HG02938 (cell line): ENCODE measurements around the gene ERC2.
A peak's percentile ranks its signal among the peaks of the same experiment; 100 is the strongest.

Source experiments
- ATAC-seq: cut with Tn5 transposase; IDR thresholded peaks from one replicate; pipeline ENCODE4 v1.9.1; 2021; ENCODE audit warnings: mild to moderate bottlenecking, moderate library complexity; ENCODE audit not compliant: unreplicated experiment

The ERC2 gene

GRCh38 chr3:55488398-55489055 lies 979.7 kb downstream of the ERC2 start:
- ATAC-seq: no peak

GRCh38 chr3:55487381-55488241 lies 980.7 kb downstream of the ERC2 start:
- ATAC-seq: no peak

GRCh38 chr3:55486857-55487380 lies 981.3 kb downstream of the ERC2 start, which contains the start of gene WNT5A:
WNT5A (minus strand) TSS chr3:55487306; CDS start chr3:55486985, 321 bp downstream.
- no peak for ATAC-seq

DNA sequence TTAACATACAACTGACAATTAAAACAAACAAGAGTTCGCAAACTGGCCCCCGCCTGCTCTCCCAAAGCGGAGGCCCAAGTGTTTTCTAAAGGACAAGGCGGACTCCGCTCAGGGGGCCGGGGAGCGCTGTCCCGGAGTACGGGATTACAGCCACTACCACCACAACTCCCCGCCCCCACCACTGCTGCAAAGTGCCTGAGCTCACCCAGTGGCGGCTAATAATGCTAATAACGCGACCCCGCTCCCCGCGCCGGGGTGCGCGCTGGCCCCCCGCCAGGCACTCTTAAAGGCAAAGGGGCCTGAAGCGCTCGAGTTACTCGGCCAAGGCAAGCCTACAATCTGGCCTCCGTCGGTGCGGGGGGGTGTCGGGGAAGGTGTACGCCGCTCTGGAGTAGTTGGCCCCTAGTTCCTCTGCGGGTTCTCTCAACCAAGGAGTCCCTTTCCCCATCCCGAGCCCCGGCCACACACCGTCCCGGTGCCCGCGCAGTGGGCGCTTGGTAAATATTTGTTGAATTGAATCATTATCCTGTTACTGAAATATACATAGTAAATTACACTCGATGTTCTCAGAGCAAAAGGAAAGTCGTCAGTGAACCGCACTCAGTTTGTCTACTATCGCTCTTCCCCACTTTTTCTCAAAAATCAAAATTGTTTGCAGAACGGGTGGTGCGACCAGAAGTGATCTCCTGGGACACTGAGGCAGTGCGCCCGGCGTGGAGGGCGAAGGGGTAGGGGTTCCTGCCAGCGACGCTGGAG lies 982.0 kb downstream of the ERC2 start:
- no peak for ATAC-seq

DNA sequence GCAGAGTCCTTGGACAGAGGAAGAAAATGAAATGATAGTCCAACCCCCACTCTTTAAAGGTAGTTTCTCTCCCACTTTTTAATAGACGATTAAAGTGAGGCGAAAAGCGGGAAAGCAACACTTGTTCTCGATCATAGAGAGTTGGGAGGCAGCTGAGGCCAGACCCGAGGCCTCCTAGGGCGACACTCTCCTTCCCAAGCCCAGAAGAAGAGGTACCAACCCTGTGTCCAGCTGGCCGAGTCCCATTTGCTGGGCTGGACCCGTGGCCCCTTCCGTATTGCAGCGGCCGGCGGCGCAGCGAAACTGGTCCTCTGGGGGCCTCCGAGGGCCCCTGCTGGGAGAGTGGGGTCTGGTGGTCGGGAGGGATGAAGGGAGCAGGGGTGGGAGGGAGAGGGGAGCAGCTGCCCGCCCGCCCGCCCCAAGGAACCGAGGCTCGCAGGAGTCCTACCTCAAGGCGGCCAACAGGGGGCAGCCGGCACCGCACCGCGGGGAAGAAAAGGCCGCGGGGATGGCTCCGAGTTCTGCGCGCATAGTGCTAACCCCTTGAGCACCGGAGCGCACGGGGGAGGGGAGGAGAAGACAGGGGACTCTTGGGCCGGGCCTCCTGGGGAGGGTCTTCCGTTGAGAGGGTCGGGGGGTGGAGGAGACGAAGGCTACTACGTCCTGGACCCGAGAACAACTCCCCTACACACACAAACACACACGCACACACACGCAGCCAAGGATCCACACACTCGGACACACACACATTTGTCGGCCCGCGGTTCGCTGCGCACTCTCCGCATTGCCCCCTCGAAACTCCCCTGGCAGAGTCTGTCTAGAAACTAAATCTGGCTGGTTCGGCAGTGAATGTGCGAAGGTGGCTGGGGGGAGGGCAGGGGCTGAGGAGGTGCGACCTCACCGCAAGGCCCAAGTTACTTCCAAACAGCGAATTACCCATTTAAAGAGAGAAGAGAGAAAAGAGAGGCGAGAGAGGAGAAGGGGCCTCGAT lies 983.2 kb downstream of the ERC2 start:
- peak; percentile 45 for ATAC-seq

- no peak for ATAC-seq
These were observed 984.0 kb downstream of the ERC2 start for GRCh38 chr3:55484191-55484689.

GRCh38 chr3:55483196-55484095 lies 984.8 kb downstream of the ERC2 start:
- no peak for ATAC-seq

- ATAC-seq: no peak
These were observed 985.6 kb downstream of the ERC2 start for GRCh38 chr3:55482496-55483195.

DNA sequence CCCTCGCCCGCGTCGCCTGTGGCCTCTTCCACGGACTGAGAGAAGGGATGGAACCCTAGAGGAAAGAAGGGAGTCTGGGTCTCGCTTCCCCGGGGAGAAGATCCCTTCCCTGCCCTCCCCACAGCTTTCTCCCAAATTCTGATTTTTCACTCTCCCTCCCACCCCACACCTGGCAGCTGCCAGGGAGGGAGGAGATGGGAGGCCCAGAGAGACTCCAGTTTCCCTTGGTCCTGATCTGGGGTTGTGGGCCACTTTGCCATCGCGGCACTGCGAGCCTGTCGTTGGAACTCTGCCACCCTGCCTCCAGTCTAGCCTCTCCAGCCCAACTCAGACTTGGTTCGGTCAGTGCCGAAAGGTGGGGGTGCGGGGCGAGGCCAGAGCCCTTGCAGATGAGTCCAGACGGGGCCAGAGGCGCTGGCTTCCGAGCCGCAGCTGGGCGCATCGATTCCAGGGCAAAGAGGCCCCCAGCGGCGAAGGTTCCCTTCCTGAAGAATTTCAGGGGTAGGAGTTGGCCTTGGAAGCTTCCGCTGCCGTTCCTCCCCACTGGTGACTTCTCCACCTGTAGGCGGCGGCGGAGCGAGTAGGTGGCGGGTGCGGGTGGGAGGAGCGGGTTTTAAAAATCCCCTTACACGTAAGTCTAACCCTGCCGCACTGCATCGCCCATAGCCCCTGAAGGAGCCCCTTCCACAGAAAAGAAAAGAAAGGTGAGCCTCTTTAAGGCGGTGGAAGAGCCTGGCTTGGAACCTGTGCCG lies 986.3 kb downstream of the ERC2 start:
- no peak for ATAC-seq

DNA sequence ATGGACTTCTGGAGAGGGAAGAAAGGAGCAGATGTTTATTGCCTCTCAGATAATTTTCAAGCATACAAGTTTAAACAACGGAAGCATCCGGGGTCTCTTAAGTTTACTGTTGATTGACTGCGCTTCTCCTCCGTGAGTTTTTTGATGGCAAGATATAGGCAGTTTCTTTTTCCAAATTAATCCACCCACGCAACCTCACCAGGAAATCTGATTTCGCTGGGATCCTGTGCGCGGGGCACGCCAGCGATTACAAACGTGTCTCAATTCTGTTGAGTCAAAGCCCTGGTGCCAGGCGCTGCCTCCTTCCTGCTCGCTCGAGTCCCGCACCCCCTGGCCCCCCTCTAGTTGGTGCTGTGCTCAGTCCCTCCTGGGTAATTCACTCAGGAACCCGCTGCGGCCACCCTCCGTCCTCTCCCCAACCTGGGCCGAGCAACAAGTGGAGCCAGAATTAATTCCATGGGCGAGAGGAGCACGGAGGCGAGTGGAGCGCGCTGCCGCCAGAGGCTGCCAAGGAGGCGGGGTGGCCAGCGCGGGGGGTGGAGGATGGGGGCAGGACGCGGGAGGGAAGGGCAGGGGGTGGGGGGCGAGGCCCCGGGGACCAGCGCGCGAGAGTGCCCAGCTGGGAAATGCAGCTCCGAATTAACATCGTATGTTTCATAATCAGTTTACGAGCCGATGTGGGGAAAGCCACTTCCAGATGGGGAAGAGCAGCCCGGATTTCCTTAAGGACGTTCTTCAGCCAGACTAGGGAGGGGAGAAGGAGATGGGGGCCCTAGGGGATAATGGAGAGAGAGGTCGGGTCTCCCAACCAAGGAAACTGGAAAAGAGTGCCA lies 987.1 kb downstream of the ERC2 start:
- ATAC-seq: no peak

DNA sequence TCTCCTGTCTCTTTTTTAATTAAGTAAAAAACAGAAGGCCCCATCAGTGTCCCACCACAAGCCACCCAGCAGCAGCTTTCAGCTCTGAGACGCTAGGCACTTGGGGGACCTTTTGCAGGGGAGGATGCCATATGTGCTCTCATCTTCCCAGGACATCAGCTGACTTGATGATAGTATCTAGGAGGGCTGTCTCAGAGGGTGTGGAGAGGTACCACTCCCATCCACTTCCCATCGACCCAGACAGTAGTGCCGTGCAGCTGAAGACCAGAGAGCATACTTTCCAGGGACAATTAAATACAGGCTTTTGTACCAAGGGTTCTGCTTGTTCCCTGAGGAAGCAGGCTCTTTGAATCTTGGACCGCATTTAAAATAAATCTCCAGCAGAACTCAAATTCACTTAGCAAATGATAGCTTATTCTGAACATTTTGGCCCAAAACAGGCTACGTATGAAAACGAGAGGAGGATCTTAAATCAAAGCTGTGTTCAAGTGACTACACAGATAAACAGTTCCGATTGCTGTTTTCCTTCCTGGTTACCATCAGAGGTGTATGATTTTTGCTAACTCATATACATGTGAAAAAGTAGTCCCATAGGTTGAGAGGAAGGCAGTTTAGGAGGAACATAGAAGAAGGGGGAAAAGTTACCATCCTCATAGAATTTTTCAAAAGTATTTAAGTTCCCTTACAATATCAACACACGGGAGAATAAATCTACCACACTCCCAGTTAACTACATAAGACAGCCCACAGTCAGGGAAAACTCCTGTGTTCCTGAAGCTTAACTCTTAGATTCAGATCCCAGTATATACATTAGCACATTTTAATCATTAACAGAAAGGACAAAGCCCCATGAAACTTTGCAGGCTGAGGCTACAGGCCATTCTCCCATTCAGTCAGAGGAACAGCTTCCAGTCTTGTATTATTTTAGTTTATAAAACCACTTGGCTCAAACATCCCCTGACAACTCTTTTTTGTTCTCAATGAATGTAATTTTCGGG lies 990.7 kb downstream of the ERC2 start:
- no peak for ATAC-seq

- no peak for ATAC-seq
These were observed 991.8 kb downstream of the ERC2 start for GRCh38 chr3:55476515-55476914.

DNA sequence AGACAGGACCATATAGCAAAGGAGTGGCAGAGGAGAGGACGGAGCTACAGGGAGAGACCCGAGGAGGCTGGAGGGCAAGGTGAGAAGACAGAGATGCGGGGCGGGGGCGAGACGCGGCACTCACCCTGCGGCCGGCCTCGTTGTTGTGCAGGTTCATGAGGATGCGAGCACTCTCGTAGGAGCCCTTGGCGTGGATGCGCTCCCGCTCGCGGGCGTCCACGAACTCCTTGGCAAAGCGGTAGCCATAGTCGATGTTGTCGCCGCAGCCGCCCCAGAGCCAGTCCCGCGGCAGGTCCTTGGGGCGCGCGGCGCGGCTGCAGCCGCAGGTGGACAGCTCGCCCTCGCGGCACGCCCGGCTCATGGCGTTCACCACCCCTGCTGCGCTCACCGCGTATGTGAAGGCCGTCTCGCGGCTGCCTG lies 994.0 kb downstream of the ERC2 start:
- ATAC-seq: no peak

- no peak for ATAC-seq
These were observed 994.5 kb downstream of the ERC2 start for GRCh38 chr3:55473788-55474187.

DNA sequence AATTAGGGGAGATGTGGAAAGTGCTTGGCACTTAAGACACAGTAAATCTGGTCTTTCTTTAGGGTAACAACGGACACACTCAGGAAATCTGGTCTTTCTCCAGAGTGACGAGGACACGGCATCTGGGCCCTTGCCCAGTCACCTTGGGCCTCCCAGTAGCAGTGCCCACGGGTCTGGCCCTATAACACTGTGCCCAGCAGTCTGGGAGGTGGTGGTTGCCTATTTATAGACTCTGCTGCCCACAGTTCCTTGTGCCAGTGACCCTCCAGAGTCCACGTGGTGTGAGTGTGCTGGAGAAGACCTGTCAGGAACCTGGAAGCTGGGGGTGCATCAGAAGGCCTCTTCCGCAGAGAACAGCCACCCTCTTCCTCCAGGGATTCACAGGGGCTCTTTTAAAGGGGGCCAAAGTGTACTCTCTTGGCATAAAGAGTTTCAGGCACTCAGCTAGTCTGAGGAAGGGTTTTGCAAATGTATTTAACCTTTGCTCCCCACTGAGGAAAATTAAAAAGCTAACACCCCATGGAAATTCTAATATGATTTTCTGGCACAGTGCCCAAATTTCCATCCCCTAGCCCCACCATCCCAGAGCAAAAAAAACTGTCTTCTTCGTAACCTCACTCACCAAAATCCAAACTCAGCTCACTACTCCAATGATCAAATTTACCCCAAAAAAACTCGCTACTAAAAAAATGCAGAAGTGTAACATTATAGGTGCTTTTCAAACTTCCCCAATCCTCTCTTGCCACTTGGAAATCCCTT lies 996.6 kb downstream of the ERC2 start:
- no peak for ATAC-seq
